Fibroblast of pulmonary artery (primary cell): ENCODE data around the gene DDIAS.
"Not testable (repeated sequence)": the region's sequence is repeated elsewhere in the genome, so short reads cannot be mapped to it uniquely, and the experiment has no call there.

Experiments used
- DNase-seq: peaks from one replicate; pipeline ENCODE4 v3.0.0-alpha.2; 2010; ENCODE audit warnings: low read depth
- H3K4me3 ChIP-seq: replicated peaks from 2 replicates; pipeline ENCODE4 v1.5.1; 2011; ENCODE audit warnings: low read depth, mild to moderate bottlenecking, control low read depth, low read length, moderate library complexity
- TF ChIP-seq, protein P1 (sequence below): IDR thresholded peaks from 2 replicates; pipeline ENCODE4 v1.5.1; 2011; ENCODE audit warnings: mild to moderate bottlenecking, control low read depth, low read length, inconsistent platforms; ENCODE audit errors: missing control alignments

The DDIAS gene

DNA sequence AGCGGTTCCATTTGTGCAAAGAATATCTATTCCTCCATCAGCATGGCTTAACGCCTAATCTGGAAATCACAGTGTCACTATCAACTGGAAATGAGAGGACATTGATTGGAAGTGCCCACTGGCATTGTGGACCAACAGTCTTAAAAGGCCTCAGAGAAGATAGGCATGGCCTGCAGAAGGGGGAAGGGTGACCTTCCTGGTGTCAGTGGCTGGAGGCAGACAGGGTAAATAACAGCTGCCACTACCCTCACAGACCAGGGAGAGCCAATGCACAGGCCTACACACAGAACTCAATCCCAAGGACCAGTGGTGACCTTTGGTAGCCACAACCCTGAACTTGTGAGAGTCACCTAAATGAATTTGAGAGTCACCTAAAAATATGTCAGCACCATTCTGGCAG is 36.0 kb downstream of the DDIAS start:
- TF ChIP-seq, protein P1, sequence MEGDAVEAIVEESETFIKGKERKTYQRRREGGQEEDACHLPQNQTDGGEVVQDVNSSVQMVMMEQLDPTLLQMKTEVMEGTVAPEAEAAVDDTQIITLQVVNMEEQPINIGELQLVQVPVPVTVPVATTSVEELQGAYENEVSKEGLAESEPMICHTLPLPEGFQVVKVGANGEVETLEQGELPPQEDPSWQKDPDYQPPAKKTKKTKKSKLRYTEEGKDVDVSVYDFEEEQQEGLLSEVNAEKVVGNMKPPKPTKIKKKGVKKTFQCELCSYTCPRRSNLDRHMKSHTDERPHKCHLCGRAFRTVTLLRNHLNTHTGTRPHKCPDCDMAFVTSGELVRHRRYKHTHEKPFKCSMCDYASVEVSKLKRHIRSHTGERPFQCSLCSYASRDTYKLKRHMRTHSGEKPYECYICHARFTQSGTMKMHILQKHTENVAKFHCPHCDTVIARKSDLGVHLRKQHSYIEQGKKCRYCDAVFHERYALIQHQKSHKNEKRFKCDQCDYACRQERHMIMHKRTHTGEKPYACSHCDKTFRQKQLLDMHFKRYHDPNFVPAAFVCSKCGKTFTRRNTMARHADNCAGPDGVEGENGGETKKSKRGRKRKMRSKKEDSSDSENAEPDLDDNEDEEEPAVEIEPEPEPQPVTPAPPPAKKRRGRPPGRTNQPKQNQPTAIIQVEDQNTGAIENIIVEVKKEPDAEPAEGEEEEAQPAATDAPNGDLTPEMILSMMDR, result no peak
- no peak overlapping the region for H3K4me3 ChIP-seq
- no peak for DNase-seq

DNA sequence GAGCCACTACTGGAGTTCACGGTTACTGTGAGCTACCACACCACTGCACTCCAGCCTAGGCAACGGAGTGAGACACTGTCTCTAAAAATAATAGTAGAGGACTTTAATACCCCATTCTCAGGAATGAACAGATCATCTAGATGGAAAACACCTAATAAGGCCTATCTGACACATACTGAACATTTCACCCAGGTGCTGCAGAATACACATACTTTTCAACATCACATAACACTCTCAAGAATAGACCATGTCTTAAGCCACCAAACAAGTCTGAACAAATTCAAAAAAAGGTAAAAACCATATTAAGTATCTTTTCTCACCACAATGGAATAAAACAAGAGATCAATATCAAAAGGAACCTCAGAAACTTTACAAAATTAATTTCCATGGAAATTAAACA is 37.9 kb downstream of the DDIAS start:
- DNase-seq, result no peak
- no peak overlapping the region for H3K4me3 ChIP-seq
- TF ChIP-seq, protein P1, result no peak

DNA sequence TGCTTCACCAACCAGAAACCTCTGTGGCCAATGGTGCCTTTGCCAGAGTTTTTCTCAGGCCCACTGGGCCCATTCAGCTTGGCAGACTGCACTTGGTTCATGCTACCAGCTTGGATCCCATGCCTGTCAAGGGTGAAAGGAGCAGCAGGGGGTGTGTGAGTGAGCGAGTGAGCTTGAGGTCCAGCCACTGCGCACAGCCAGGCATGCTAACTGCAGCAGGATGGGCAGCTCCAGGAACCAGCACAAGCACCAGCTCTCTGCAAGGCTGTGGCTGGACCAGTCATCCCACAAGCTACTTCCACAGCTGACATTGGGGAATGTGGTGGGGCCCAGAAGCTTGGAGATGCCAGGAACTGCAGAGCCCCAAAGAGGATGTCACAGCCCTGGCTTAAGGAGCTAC is 40.8 kb downstream of the DDIAS start:
- TF ChIP-seq, protein P1, result no peak
- DNase-seq, result no peak
- H3K4me3 ChIP-seq, result no peak overlapping the region

DNA sequence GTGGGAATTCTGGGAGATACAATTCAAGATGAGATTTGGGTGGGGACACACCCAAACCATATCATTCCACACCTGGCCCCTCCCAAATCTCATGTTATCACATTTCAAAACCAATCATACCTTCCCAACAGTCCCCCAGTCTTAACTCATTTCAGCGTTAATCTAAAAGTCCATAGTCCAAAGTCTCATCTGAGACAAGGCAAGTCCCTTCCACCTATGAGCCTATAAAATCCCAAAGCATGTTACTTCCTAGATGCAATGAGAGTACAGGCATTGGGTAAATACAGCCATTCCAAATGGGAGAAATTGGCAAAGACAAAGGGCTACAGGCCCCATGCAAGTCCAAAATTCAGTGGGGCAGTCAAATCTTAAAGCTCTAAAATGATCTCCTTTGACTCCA is 41.9 kb downstream of the DDIAS start:
- DNase-seq, H3K4me3 ChIP-seq: not testable (repeated sequence)

DNA sequence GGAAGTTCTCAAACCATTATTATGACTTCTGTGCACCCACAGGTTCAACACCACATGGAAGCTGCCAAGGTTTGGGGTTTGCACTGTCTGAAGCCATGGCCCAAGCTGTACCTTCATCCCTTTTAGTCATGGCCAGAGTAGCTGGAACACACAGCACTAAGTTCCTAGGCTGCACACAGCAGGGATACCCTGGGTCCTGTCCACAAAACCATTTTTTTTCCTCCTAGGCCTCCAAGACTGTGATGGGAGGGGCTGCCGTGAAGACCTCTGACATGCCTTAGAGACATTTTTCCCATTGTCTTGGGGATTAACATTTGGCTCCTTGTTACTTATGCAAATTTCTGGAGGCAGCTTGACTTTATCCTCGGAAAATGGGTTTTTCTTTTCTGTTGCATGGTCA is 42.7 kb downstream of the DDIAS start:
- TF ChIP-seq, protein P1, result no peak
- H3K4me3 ChIP-seq, result no peak overlapping the region
- no peak for DNase-seq

DNA sequence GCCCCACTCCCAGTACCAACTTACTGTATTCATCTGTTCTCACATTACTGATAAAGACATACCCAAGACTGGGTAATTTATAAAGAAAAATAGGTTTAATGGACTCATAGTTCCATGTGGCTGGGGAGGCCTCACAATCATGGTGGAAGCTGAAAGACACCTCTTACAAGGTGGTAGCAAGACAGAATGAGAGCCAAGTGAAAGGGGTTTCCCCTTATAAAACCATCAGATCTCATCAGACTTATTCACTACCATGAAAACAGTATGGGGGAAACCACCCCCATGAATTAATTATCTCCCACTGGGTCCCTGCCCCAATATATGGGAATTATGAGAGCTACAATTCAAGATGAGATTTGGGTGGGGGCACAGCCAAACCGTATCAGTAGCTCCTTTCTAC is 43.5 kb downstream of the DDIAS start:
- not testable (repeated sequence) for H3K4me3 ChIP-seq, DNase-seq

DNA sequence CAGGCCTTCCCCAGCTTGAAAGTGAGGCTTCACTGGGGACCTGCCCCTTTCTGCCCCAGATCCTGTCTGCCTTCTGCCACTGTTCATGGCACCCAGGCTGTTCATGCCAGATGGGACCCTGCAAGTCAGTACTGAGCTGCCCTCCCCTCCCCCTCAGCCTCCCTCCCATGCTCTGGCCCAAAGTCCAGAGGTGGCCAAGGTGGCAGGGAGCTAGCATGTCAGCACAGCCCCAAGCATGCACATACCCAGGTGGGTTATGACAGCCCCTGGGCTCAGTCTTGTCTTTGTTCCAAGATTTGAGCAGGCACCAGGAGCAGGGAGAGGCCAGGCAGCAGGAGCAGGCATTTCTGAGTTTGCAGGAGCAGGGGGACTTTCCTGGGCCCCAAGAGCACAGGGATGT is 44.1 kb downstream of the DDIAS start:
- TF ChIP-seq, protein P1, result no peak
- H3K4me3 ChIP-seq, result no peak overlapping the region
- DNase-seq, result no peak

DNA sequence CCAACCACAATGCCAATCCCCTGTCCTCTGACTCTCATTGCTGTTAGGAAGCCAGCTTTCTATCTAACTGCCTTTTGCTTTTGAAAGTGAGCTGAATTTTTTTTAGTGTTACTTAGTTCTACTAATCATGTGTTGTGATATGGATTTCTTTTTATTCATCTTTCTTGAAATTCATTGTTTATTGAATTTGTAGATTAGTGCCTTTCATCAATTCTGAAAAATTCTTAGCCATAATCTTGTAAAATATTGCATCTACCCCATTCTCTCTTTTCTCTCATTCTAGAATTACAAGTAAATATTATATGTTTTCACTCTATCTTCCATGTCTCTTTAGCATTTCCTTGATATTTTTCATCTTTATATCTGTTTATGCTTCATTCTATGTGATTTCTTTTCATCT is 47.8 kb downstream of the DDIAS start:
- TF ChIP-seq, protein P1, result no peak

DNA sequence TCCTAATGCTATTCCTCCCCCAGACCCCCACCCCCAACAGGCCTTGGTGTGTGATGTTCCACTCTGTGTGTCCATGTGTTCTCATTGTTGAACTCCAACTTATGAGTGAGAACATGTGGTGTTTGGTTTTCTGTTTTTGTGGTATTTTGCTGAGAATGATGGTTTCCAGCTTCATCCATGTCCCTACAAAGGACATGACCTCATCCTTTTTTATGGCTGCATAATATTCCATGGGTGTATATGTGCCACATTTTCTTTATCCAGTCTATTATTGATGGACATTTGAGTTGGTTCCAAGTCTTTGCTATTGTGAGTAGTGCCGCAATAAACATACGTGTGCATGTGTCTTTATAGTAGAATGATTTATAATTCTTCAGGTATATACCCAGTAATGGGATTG is 49.0 kb downstream of the DDIAS start:
- not testable (repeated sequence) for DNase-seq, H3K4me3 ChIP-seq

More for the DNA sequence above, 47.8 kb downstream of the DDIAS start:
- no peak overlapping the region for H3K4me3 ChIP-seq
- DNase-seq, result no peak

DNA sequence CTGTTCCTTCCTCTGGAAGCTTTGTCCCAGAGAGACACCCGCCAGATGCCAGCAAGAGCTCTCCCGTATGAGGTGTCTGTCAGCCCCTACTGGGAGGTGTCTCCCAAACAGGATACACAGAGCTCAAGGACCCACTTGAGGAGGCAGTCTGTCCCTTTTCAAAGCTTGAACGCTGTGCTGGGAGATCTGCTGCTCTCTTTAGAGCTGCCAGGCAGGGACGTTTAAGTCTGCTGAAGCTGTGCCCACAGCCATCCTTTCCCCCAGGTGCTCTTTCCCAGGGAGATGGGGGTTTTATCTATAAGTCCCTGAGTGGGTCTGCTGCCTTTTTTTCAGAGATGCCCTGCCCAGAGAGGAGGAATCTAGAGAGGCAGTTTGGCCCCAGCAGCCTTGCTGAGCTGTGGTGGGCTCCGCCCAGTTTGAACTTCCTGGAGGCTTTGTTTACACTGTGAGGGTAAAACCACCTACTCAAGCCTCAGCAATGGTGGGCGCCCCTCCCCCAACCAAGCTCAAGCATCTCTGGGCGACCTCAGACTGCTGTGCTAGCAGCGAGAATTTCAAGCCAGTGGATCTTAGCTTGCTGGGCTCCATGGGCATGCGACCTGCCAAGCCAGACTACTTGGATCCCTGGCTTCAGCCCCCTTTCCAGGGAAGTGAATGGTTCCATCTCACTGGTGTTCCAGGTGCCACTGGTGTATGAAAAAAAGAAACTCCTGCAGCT is 54.4 kb downstream of the DDIAS start:
- not testable (repeated sequence) for H3K4me3 ChIP-seq, DNase-seq
